Stimulated activated memory B cell treated with anti-CD40 and anti-IgM and Interleukin-4, amounts not matched to agents 10 μg/mL and 1 μg/mL and 100 μg/mL, for 72 hours (primary cell): ENCODE measurements around the gene BHLHA15.
A peak's percentile ranks its signal among the peaks of the same experiment; 100 is the strongest.

Source experiments
- ATAC-seq: fragments of 150-1000 bp; cut with Tn5 transposase; 2 replicates; pipeline ENCODE4 v1.10.0; 2021
- H3K27ac Mint-ChIP-seq: one replicate; pipeline ENCODE4 v1.8.0; 2022; ENCODE audit warnings: mild to moderate bottlenecking, mixed read lengths
- H3K27me3 Mint-ChIP-seq: one replicate; pipeline ENCODE4 v1.8.0; 2022; ENCODE audit warnings: mixed read lengths
- H3K36me3 Mint-ChIP-seq: one replicate; pipeline ENCODE4 v1.8.0; 2022; ENCODE audit warnings: mixed read lengths
- H3K4me1 Mint-ChIP-seq: one replicate; pipeline ENCODE4 v1.8.0; 2022; ENCODE audit warnings: mixed read lengths
- H3K4me3 Mint-ChIP-seq: one replicate; pipeline ENCODE4 v1.8.0; 2022; ENCODE audit warnings: mild to moderate bottlenecking, moderate library complexity, mixed read lengths
- H3K9me3 Mint-ChIP-seq: one replicate; pipeline ENCODE4 v1.8.0; 2022; ENCODE audit warnings: mixed read lengths

BHLHA15 gene

DNA sequence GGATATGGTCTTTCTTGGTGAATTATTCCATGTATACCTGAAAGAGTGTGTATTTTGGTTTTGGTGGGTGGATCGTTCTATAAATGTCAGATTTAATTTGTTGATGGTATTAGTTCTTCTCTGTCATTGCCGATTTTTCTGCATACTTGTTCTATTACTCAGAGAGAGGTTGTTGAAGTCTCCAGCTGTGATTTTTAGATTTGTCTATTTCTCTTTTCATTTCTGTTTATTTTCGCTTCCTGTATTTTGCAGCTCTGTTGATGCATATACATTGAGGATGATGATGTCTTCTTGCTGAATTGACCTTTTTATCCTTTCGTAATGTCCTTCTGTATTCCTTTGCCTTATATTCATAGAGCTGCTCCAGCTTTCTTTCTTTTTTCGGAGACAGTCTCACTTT is 12.1 kb upstream of the BHLHA15 start:
- Mint-ChIP-seq H3K27me3 (peaks cover 27% of the 10 kb centered on the region), H3K4me3 (no peak overlapping the region), H3K36me3 (peaks cover 43% of the 10 kb centered on the region), H3K4me1 (peaks cover 51% of the 10 kb centered on the region), H3K27ac (no peak overlapping the region), H3K9me3 (no peaks in the 10 kb centered on the region)
- no peak for ATAC-seq

DNA sequence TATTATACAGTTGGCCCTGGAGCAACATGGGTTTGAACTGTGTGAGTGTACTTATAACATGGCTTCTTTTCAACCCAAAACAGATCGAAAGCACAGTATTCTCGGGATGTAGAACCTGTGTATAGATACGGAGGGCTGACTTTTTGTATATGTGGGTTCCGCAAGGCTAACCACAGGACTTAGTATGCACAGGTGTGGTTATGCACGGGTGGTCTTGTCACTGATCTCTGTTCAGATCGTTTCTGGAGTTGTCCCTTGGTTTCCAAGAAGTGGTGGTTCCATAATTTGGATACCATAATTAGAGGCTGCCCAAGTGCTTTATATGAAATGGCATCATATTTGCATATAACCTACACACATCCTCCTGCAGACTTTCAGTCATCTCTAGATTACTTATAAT is 10.9 kb upstream of the BHLHA15 start:
- H3K27me3 Mint-ChIP-seq: peaks cover 38% of the 10 kb centered on the region
- H3K27ac Mint-ChIP-seq: no peak overlapping the region
- H3K36me3 Mint-ChIP-seq: peaks cover 44% of the 10 kb centered on the region
- H3K9me3 Mint-ChIP-seq: no peaks in the 10 kb centered on the region
- H3K4me1 Mint-ChIP-seq: peaks cover 52% of the 10 kb centered on the region
- ATAC-seq: peak; percentile 32
- H3K4me3 Mint-ChIP-seq: no peak overlapping the region

DNA sequence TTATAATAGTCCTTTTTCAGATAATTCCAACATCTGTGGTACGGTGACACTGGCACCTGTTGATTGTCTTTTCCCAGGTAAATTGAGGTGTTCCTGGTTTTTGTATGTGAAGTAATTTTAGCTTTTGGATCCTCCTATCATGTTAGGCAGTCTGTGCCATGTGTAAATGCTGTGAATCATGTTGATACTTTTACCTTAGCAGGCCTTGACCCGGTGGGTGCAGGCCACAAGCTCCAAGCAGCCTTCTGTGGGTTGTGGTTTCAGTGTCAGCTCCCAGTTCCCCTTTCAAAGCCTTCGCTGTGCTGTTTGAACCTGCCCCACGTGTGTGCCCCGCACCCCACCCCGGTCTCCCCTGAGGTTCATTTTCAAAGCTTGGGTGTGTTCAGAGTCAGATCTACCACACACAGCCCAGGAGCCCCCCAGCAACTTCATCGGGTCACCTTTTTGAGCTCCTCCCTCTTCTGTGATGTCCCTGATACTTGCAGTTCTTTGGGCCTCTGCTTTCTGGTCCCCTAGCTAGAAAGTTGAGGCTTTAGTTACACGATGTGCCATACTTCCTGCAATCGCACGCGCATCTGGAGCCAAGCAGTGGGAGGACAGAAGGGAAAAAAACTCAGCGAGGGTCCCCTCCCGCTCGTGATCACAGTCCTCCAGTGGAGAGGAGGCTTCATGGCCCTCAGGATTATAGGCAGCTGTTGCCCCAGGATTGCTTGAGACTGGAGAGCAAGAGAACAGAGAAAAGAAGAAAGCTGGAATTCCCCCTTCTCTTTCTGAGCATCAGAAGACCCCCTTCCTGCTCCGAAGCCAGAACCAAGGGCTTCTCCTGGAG is 8.7 kb upstream of the BHLHA15 start:
- peak overlapping the region; percentile 62 for H3K4me3 Mint-ChIP-seq
- H3K4me1 Mint-ChIP-seq: peaks cover 52% of the 10 kb centered on the region
- H3K27ac Mint-ChIP-seq: peak overlapping the region; percentile 82
- H3K9me3 Mint-ChIP-seq: no peaks in the 10 kb centered on the region
- peaks cover 50% of the 10 kb centered on the region for H3K36me3 Mint-ChIP-seq
- ATAC-seq: peak; percentile 96
- H3K27me3 Mint-ChIP-seq: peaks cover 51% of the 10 kb centered on the region

DNA sequence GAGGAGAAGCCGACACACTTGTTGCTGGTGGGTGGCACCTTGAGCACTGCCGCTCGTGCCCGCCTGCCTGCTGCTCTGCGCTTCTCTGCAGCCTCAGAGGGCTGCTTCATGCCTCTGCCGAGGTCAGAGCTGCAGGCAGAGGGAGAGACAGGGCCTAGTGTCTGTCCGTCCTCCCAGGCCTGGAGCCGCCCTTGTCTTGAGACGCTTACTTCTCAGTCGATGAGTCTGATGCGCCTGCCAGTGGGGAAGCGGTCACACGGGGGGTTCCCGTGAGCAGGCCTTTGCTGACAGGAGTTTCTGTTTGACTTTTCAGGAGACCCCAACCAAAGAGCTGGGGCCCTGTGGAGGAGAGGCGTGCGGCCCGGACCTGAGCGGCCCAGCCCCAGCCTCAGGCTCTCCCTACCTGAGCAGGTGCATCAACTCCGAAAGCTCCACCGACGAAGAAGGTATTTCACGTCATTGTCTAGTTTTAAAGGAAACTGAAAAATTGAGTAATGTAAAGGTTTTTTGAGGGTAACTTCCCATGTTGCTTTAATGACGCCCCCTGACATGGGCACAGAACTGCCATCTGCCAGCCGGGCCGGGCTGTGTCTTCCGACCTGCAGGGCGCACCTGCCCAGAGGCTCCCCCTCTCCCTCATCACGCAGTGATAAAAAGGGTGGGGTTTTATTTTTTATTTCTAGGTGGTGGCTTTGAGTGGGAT is 7.8 kb upstream of the BHLHA15 start:
- Mint-ChIP-seq H3K4me3 (peak overlapping the region; percentile 62), H3K27ac (peak overlapping the region; percentile 82), H3K36me3 (peaks cover 45% of the 10 kb centered on the region), H3K4me1 (peaks cover 52% of the 10 kb centered on the region), H3K27me3 (peaks cover 43% of the 10 kb centered on the region), H3K9me3 (no peaks in the 10 kb centered on the region)
- ATAC-seq: peak; percentile 82

DNA sequence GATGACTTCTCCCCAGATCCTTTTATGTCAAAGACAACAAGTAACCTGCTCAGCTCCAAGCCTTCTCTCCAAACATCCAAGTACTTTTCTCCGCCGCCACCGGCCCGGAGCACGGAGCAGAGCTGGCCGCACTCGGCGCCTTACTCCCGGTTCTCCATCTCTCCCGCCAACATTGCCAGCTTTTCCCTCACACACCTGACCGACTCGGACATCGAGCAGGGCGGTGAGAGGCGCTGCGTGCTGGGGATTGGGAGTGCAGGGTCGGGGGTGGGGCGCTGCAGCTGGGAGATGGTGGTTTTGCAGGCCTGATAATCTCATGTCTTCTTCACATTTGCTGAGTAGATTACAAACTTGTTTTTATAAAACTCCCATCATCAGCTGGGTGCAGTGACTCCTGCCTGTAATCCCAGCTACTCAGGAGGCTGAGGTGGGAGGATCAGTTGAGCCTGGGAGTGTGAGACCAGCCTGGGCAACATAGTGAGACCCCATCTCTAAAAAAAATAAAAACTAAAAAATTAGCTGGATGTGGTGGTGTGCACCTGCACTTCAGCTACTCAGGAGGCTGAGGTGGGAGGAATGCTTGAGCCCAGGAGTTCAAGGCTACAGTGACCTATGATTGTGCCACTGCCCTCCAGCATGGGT is 7.2 kb upstream of the BHLHA15 start:
- Mint-ChIP-seq H3K36me3 (peaks cover 42% of the 10 kb centered on the region), H3K4me3 (peak overlapping the region; percentile 62), H3K27ac (peak overlapping the region; percentile 82), H3K27me3 (peaks cover 39% of the 10 kb centered on the region), H3K9me3 (no peaks in the 10 kb centered on the region), H3K4me1 (peaks cover 50% of the 10 kb centered on the region)
- no peak for ATAC-seq

DNA sequence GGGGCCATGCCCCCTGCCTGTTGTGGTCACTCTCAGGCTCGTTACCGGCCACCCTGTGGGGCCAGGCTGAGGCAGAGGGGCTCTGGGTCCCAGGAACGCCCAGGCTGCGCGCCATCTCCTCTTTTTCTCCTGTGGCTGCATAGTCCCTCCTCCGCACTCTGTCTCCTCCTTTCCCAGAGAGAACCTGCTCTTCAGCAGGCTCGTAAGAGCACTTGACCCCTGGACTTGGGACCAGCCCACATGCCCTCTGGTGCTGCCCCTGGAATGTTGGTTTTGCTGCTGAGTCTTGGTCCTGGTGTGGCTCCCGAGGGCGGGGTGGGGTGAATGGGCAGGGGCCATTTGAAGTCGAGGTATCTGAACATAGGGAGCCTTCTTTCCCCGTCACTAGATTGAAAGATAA is 6.6 kb upstream of the BHLHA15 start:
- no peak for ATAC-seq
- Mint-ChIP-seq H3K27me3 (peaks cover 35% of the 10 kb centered on the region), H3K36me3 (peaks cover 38% of the 10 kb centered on the region), H3K27ac (no peak overlapping the region), H3K4me3 (no peak overlapping the region), H3K4me1 (peaks cover 46% of the 10 kb centered on the region), H3K9me3 (no peaks in the 10 kb centered on the region)

DNA sequence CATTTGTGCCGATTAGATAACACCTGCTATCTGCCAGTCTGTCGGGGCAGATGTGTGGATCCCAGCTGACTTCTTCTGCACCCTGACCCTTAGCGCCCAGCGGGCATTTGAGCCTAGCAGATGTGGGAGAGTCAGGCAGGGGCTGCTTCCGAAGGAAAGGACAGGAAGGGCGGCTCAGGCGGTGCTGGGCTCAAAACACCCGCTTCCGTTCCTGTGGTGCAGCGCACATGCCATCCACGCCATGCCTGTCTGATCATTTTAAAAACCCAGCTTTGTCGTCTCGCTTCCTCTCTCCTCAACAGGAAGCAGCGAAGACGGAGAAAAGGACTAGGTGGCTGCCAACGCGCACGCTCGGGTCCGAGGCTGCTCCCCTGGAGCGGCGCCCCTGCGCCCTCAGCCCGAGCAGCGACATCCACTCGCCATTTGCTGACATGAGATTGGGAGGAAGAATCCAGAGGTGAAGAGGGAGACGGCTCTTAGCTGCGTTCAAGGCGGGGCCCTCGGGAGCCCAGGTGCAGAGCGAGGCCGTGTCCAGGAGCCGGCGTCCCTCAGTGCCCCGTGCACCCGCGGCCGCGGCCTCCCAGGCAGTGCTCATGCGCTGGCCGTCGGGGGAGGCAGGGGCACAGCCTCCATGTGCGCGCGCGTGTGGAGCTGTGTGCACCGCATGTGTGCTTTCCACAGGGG is 5.9 kb upstream of the BHLHA15 start:
- Mint-ChIP-seq H3K9me3 (no peaks in the 10 kb centered on the region), H3K4me3 (no peak overlapping the region), H3K27ac (no peak overlapping the region), H3K4me1 (peaks cover 46% of the 10 kb centered on the region), H3K27me3 (peaks cover 35% of the 10 kb centered on the region), H3K36me3 (peaks cover 33% of the 10 kb centered on the region)
- no peak for ATAC-seq

DNA sequence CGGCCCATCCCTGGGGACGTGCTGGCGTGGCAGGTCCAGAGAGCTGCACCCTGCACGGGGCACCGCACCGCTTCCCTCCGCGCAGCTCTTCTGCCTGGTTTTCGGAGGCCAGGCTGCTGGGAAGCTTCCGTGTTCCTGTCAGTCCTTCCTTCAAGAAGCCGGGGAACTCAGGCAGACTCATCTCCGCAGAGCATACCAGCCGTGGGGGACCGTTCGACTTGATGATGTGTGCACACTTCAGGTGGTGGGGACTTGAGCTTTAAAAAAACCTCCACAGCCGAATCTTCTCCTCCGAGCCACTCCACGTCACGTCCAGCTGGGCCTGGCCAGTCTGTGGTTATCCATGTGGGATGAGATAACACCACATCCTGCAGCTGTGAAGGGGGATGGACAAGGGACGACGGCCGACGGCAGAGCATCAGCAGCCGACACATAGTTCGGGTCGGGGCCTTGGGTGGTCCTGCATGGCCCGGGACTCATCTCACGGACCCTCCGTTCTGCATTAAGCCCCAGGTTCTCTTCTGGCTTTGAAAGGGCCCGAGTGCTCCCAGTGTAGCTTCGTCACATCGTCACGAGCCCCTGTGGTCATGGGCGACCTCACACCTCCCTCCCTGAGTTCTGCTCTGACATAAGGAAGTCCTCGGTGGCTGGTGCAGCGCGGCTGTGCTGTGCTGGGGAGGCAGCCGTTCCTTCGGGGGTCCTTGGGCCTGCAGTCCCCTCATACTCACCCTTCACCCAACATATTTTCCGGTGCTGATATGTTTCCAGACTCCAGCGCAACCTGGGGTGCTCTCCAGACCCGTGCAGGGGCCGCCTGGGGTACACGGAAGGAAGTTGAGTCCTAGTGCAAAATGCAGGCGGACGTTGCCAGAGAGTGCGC is 4.5 kb upstream of the BHLHA15 start:
- ATAC-seq: no peak
- H3K4me1 Mint-ChIP-seq: peaks cover 38% of the 10 kb centered on the region
- H3K36me3 Mint-ChIP-seq: peaks cover 33% of the 10 kb centered on the region
- peaks cover 41% of the 10 kb centered on the region for H3K27me3 Mint-ChIP-seq
- no peak overlapping the region for H3K27ac Mint-ChIP-seq
- H3K4me3 Mint-ChIP-seq: no peak overlapping the region
- no peaks in the 10 kb centered on the region for H3K9me3 Mint-ChIP-seq

DNA sequence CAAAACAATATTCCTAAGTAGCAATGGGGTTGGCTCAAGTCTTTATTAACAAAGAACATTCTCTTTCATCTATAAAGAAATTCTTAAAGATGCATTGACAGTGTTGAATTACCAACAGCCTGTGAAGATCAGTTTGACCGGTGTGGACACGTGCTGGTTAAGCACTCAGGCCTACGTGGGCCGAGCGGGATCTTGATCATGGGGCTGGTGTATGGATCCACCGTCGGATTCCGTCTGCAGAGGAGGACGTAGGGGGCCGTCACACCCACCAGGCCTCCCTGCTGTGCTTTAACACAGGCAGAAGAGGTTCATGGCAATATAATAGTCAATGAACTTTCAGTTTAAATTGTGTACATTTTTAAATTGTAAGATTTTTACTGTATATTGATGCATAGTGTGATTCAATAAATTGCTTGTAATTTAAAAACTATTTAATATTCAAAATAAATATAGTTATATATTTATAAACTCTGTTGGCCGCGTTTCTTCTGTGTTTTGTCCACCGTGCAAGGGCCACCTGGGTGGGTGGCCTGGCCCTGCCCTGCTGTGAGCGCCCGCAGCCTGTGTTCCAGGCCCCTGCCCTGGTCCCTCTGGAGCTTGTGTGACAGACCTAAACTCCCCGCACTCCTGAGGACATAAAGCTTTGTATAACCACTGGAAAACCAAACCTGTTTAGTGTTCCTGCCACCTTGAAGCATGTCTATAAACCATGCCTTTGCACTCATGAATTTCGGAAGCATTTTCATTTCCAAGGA is 1.9 kb upstream of the BHLHA15 start:
- Mint-ChIP-seq H3K4me1 (peaks cover 15% of the 10 kb centered on the region), H3K36me3 (peaks cover 33% of the 10 kb centered on the region), H3K27ac (no peak overlapping the region), H3K27me3 (peaks cover 65% of the 10 kb centered on the region), H3K9me3 (no peaks in the 10 kb centered on the region), H3K4me3 (no peak overlapping the region)
- no peak for ATAC-seq

DNA sequence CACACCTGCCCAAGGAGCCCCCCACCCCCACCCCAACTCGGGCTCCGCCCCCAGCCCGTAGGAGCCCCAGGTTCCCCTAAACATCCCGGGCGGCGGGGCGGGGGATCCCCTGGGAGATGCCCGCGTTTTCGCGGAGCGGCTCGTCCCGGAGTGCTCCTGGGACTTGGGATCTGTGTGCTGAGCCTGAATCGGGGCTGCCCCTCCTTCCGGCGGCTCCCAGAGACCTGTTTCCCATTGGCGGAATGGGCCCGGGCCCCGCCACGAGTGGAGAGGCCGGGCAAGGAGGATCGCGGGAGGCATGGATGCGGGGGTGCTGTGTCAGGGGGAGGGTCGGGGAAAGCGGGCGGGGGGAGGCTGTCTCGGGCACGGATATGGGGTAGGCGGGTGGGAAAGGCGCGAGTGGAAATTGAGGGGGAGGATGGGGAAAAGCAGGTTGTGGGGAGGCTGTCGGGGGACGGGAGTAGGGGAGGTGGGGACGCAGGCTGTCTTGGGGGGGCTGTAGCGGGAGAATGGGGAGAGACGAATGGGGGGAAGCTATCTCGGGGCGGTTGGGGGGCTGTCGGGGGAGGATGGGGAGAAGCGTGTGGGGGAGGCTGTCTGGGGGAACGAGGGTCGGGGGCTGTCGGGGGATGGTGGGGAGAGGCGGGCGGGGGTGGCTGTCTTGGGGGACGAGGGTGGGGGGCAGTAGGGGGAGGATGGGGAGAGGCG is 572 bp upstream of the BHLHA15 start:
- ATAC-seq: no peak
- H3K4me3 Mint-ChIP-seq: peak overlapping the region; percentile 21
- H3K36me3 Mint-ChIP-seq: peaks cover 26% of the 10 kb centered on the region
- H3K27me3 Mint-ChIP-seq: peaks cover 53% of the 10 kb centered on the region
- H3K4me1 Mint-ChIP-seq: peaks cover 15% of the 10 kb centered on the region
- H3K9me3 Mint-ChIP-seq: no peaks in the 10 kb centered on the region
- H3K27ac Mint-ChIP-seq: no peak overlapping the region

DNA sequence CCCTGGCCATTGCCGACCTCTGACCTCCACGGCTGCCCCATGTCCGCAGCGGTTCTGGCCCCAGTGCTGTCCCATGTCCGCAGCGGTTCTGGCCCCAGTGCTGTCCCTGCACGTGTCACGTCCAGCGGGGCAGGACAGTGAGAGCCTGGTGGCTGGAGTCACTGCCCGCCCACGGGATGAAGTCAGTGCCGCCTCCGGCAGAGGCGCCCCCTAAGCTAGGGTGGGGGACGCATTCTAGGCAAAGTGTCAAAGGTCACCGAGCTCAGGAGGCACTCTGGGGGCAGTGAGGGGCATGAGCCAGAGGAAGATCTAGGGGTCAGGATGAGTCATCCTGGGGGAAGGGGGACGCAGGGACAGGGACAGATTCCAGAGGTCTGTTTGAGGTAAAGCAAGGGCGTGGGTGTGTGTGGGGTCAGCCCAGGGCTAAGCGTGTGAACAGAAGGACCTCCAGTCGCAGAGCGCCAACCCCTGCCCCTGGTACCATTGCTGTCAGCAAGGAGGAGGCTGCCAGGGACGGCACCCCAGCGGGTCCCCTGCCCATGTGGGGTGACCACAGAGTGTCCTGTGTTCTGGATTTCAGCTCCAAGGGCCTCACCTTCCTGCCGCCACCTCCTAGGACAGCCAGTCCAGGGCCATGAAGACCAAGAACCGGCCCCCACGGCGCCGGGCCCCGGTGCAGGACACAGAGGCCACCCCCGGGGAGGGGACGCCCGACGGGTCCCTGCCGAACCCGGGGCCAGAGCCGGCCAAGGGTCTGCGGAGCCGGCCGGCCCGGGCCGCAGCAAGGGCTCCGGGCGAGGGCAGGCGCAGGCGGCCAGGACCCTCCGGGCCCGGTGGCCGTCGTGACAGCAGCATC is 665 bp downstream of the BHLHA15 start:
- ATAC-seq: peak; percentile 51

DNA sequence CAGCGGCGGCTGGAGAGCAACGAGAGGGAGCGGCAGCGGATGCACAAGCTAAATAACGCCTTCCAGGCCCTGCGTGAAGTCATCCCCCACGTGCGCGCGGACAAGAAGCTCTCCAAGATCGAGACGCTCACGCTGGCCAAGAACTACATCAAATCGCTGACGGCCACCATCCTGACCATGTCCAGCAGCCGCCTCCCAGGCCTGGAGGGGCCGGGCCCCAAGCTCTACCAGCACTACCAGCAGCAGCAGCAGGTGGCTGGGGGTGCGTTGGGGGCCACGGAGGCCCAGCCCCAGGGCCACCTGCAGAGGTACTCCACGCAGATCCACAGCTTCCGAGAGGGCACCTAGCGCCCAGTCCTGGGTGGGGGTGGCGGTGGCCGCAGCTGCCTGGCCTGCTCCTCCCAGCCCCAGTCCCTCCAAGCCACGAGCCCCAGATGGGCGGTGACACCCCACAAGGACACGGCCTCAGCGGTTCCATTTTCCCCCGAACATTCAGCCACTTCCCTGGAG is 1.3 kb downstream of the BHLHA15 start:
- Mint-ChIP-seq H3K27ac (no peak overlapping the region), H3K9me3 (no peaks in the 10 kb centered on the region), H3K36me3 (peaks cover 26% of the 10 kb centered on the region), H3K4me1 (peaks cover 15% of the 10 kb centered on the region), H3K27me3 (peaks cover 40% of the 10 kb centered on the region), H3K4me3 (no peak overlapping the region)
- ATAC-seq: no peak

More for the DNA sequence above, 665 bp downstream of the BHLHA15 start:
- H3K27me3 Mint-ChIP-seq: peaks cover 46% of the 10 kb centered on the region
- H3K36me3 Mint-ChIP-seq: peaks cover 26% of the 10 kb centered on the region
- H3K4me1 Mint-ChIP-seq: peaks cover 15% of the 10 kb centered on the region
- no peaks in the 10 kb centered on the region for H3K9me3 Mint-ChIP-seq
- peak overlapping the region; percentile 36 for H3K4me3 Mint-ChIP-seq
- no peak overlapping the region for H3K27ac Mint-ChIP-seq
